H1 (cell line): ENCODE data around the gene GNB1L. TPM values are rescaled to one million over a fixed set of nuclear protein-coding genes. Genes with fewer than 3 reads are reported as not detected.

Source experiments
- CTCF ChIA-PET: fragments of 300-600 bp; sonication (Branson Sonifier 250); formaldehyde crosslinking; loops from one replicate; lab custom pipeline; 2021; ENCODE audit not compliant: partially characterized antibody; lab: Charles Lee
- POLR2A ChIA-PET: fragments of 300-600 bp; sonication (Branson Sonifier 250); formaldehyde crosslinking; loops from one replicate; lab custom pipeline; 2021; ENCODE audit warnings: inconsistent platforms; ENCODE audit not compliant: partially characterized antibody; lab: Charles Lee
- DNase-seq, 2 experiments: peaks; one replicate each; pipeline versions ENCODE4 v3.0.0 to v3.0.0-alpha.2; 2010 to 2022; ENCODE audit warnings: low spot score in 2 of 2, low read depth in 1 of 2, mixed read lengths in 1 of 2
- FAIRE-seq: peaks from 2 replicates; lab custom pipeline; 2011; peaks lifted over from hg19 to GRCh38; lab: Jason Lieb, UNC
- H2AFZ ChIP-seq: 2 replicates; pipeline ENCODE4 v1.8.1; 2012; ENCODE audit warnings: low read length, inconsistent platforms
- H2AK5ac ChIP-seq: 2 replicates; pipeline ENCODE4 v1.6.1; 2013; ENCODE audit warnings: low read depth, low read length
- H2BK120ac ChIP-seq: replicated peaks from 2 replicates; pipeline ENCODE3; 2013; ENCODE audit warnings: low read depth, low read length, inconsistent platforms
- H2BK12ac ChIP-seq: 2 replicates; pipeline ENCODE4 v1.6.1; 2013; ENCODE audit warnings: low read depth, low read length
- H2BK15ac ChIP-seq: 2 replicates; pipeline ENCODE4 v1.6.1; 2013; ENCODE audit warnings: low read length
- H2BK20ac ChIP-seq: 2 replicates; pipeline ENCODE4 v1.6.1; 2013; ENCODE audit warnings: low read length
- H2BK5ac ChIP-seq: 2 replicates; pipeline ENCODE4 v1.6.1; 2013; ENCODE audit warnings: low read depth, low read length
- H3K14ac ChIP-seq: 2 replicates; pipeline ENCODE4 v1.6.1; 2013; ENCODE audit warnings: inconsistent platforms; ENCODE audit not compliant: insufficient read length
- H3K18ac ChIP-seq: 2 replicates; pipeline ENCODE4 v1.6.1; 2013; ENCODE audit warnings: low read length; ENCODE audit errors: extremely low read depth
- H3K23ac ChIP-seq: 2 replicates; pipeline ENCODE4 v1.6.1; 2013; ENCODE audit warnings: inconsistent platforms; ENCODE audit not compliant: insufficient read length
- H3K23me2 ChIP-seq: 2 replicates; pipeline ENCODE4 v1.6.1; 2013; ENCODE audit warnings: low read depth, low read length
- H3K27ac ChIP-seq: 2 replicates; pipeline ENCODE4 v1.6.1; 2011; ENCODE audit warnings: low read depth, low read length, inconsistent platforms
- H3K27me3 ChIP-seq, 4 experiments: replicated peaks in 1 of 4; 1 replicate in 1 of 4; 2 replicates in 3 of 4; pipeline versions ENCODE4 v1.6.1 to v1.8.1; 2011 to 2013; ENCODE audit warnings: low read length in 3 of 4, mild to moderate bottlenecking in 3 of 4, inconsistent platforms in 2 of 4, mixed read lengths in 2 of 4, moderate library complexity in 1 of 4; ENCODE audit not compliant: control insufficient read depth in 3 of 4, insufficient read depth in 3 of 4; ENCODE audit errors: extremely low read depth in 1 of 4
- H3K36me3 ChIP-seq, 4 experiments: 2 replicates each; pipeline versions ENCODE4 v1.6.1 to v1.8.1; 2011 to 2013; ENCODE audit warnings: mild to moderate bottlenecking in 4 of 4, low read length in 3 of 4, moderate library complexity in 2 of 4, control low read depth in 1 of 4, inconsistent platforms in 1 of 4; ENCODE audit not compliant: insufficient read depth in 4 of 4, control insufficient read depth in 2 of 4
- H3K4ac ChIP-seq: replicated peaks from 2 replicates; pipeline ENCODE3; 2013; ENCODE audit warnings: low read length, low read depth, mixed read lengths, inconsistent platforms; ENCODE audit not compliant: insufficient read length
- H3K4me1 ChIP-seq, 4 experiments: replicated peaks in 1 of 4; 1 replicate in 1 of 4; 2 replicates in 3 of 4; pipeline versions ENCODE4 v1.6.1 to v1.8.1; 2011 to 2013; ENCODE audit warnings: low read length in 3 of 4, inconsistent platforms in 2 of 4, mixed read lengths in 1 of 4; ENCODE audit not compliant: insufficient read depth in 4 of 4, control insufficient read depth in 3 of 4
- H3K4me2 ChIP-seq, 2 experiments: 2 replicates each; pipeline versions ENCODE4 v1.6.1 to v1.8.1; 2011 to 2013; ENCODE audit warnings: low read depth in 2 of 2, low read length in 2 of 2, control low read depth in 1 of 2, inconsistent platforms in 1 of 2, mild to moderate bottlenecking in 1 of 2; ENCODE audit not compliant: insufficient read depth in 1 of 2
- H3K4me3 ChIP-seq, 4 experiments: fragments of 200-600, 300-600 bp in 1 of 4; sonication (generic), shearing (Covaris generic), sonication (Bioruptor Twin) in 1 of 4; 2 replicates each; pipeline versions ENCODE4 v1.5.1 to v1.8.1; 2011 to 2016; ENCODE audit warnings: low read length in 4 of 4, low read depth in 3 of 4, control low read depth in 2 of 4, inconsistent platforms in 2 of 4, mild to moderate bottlenecking in 2 of 4, mixed read lengths in 1 of 4, moderate library complexity in 1 of 4; ENCODE audit not compliant: insufficient read depth in 2 of 4; ENCODE audit errors: extremely low read depth in 1 of 4
- H3K56ac ChIP-seq: replicated peaks from 2 replicates; pipeline ENCODE3; 2013; ENCODE audit warnings: low read depth, mild to moderate bottlenecking, mixed read lengths, low read length, inconsistent platforms; ENCODE audit not compliant: insufficient read length
- H3K79me1 ChIP-seq: 2 replicates; pipeline ENCODE4 v1.6.1; 2013; ENCODE audit warnings: low read depth, low read length, control low read depth
- H3K79me2 ChIP-seq, 2 experiments: 2 replicates each; pipeline versions ENCODE4 v1.6.1 to v1.8.1; 2012 to 2013; ENCODE audit warnings: low read length in 2 of 2, mild to moderate bottlenecking in 2 of 2, inconsistent platforms in 1 of 2; ENCODE audit not compliant: insufficient read depth in 2 of 2, control insufficient read depth in 1 of 2
- H3K9ac ChIP-seq, 4 experiments: replicated peaks in 1 of 4; 1 replicate in 1 of 4; 2 replicates in 3 of 4; pipeline versions ENCODE4 v1.6.1 to v1.8.1; 2011 to 2013; ENCODE audit warnings: low read depth in 3 of 4, low read length in 3 of 4, control low read depth in 2 of 4, mild to moderate bottlenecking in 2 of 4, moderate library complexity in 2 of 4, inconsistent platforms in 1 of 4; ENCODE audit errors: extremely low read depth in 1 of 4
- H3K9me3 ChIP-seq, 2 experiments: 2 replicates each; pipeline versions ENCODE4 v1.6.1 to v1.8.1; 2012 to 2013; ENCODE audit warnings: mild to moderate bottlenecking in 2 of 2, moderate library complexity in 2 of 2, control low read depth in 1 of 2, inconsistent platforms in 1 of 2, low read depth in 1 of 2, low read length in 1 of 2, mixed read lengths in 1 of 2; ENCODE audit not compliant: insufficient read depth in 2 of 2
- H4K20me1 ChIP-seq, 2 experiments: replicated peaks in 1 of 2; 2 replicates each; pipeline versions ENCODE3 to v1.8.1; 2011 to 2013; ENCODE audit warnings: inconsistent platforms in 2 of 2, low read length in 2 of 2, mild to moderate bottlenecking in 1 of 2; ENCODE audit not compliant: insufficient read depth in 2 of 2, control insufficient read depth in 1 of 2
- H4K5ac ChIP-seq: 2 replicates; pipeline ENCODE4 v1.6.1; 2013; ENCODE audit warnings: low read length, low read depth, mixed read lengths, inconsistent platforms; ENCODE audit not compliant: insufficient read length
- H4K8ac ChIP-seq: 2 replicates; pipeline ENCODE4 v1.8.0; 2013; ENCODE audit warnings: mild to moderate bottlenecking, moderate library complexity, low read length, inconsistent platforms; ENCODE audit not compliant: insufficient read depth; ENCODE audit errors: extremely low read depth
- H4K91ac ChIP-seq: replicated peaks from 2 replicates; pipeline ENCODE3; 2013; ENCODE audit warnings: low read length, mixed read lengths, inconsistent platforms; ENCODE audit not compliant: insufficient read length
- CHD2 ChIP-seq: IDR thresholded peaks from 2 replicates; pipeline ENCODE4 v1.6.1; 2012; ENCODE audit warnings: low read length, improper control_type of control experiment
- CREB1 ChIP-seq: IDR thresholded peaks from 2 replicates; pipeline ENCODE4 v1.6.1; 2012; ENCODE audit warnings: inconsistent platforms
- GABPA ChIP-seq: IDR thresholded peaks from 2 replicates; pipeline ENCODE4 v1.6.1; 2011; ENCODE audit warnings: mild to moderate bottlenecking, low read length, moderate library complexity, borderline replicate concordance; ENCODE audit not compliant: insufficient read depth
- POU5F1 ChIP-seq: IDR thresholded peaks from 2 replicates; pipeline ENCODE4 v1.6.1; 2011; ENCODE audit warnings: low read depth, mild to moderate bottlenecking, low read length, moderate library complexity
- SAP30 ChIP-seq: fragments of 300-600 bp; sonication (generic); IDR thresholded peaks from 2 replicates; pipeline ENCODE4 v1.7.1; 2012; ENCODE audit warnings: low read length, moderate library complexity, mild to moderate bottlenecking, inconsistent platforms; ENCODE audit not compliant: insufficient read depth, insufficient replicate concordance
- TAF7 ChIP-seq: optimal IDR thresholded peaks from 2 replicates; pipeline ENCODE3; 2011; ENCODE audit warnings: low read depth, mild to moderate bottlenecking, inconsistent platforms, low read length, moderate library complexity, borderline replicate concordance
- WGBS, 2 experiments: shearing (Covaris generic) in 1 of 2; methylation state at CpG; one replicate each; pipeline versions ENCODE4 v1.1.6 to v1.1.7; 2013 to 2015; ENCODE audit warnings: low lambda C conversion rate in 2 of 2, mixed read lengths in 2 of 2, inconsistent platforms in 1 of 2, low coverage in 1 of 2, missing lambda C conversion rate in 1 of 2; ENCODE audit not compliant: insufficient replicate concordance in 2 of 2, insufficient coverage in 1 of 2, insufficient read length in 1 of 2; ENCODE audit errors: extremely low coverage in 1 of 2, missing lambda C conversion rate in 1 of 2; 5-methylcytosine and 5-hydroxymethylcytosine counted together
- polyA plus RNA-seq, 7 experiments: library from polyadenylated mRNA; depleted of rRNA in 3 of 7; stranded (reverse) in 5 of 7; unstranded in 2 of 7; fragments of >200 nt in 5 of 7; fragments of 200-250 nt in 2 of 7; gene quantifications; 1 replicate in 5 of 7; 2 replicates in 1 of 7; 4 replicates in 1 of 7; pipeline versions ENCODE4 v1.2.1 to v1.2.3, GENCODE V29; 2011 to 2013; ENCODE audit warnings: missing spikeins in 2 of 7, mixed read lengths in 2 of 7
- total RNA-seq: library from RNA; stranded (reverse); fragmentation: NEBNext Ultra II Directional; extraction: Animal tissue kit (Norgen Biotek cat#: 25700); gene quantifications from 2 replicates; pipeline ENCODE4 v1.2.1, GENCODE V29; 2021

Gene GNB1L
- total and polyA plus RNA-seq, 2 of the 8 experiments (the other 6 are each of a cell fraction or from before 2014, with no cell fraction given): 14.0 to 15.6 TPM

- DNase-seq: no peak
- POLR2A ChIA-PET: no interaction called here
- no peak overlapping the region for H3K4me3 ChIP-seq
- H3K14ac ChIP-seq: no peak overlapping the region
- peaks cover 8% of the 10 kb centered on the region; the same call in 1 of the 2 replicates for H3K23me2 ChIP-seq
- H2BK20ac ChIP-seq: no peak overlapping the region
- no peak for FAIRE-seq
- H3K9me3 ChIP-seq: no peaks in the 10 kb centered on the region
- H3K4me1 ChIP-seq: peaks cover 0 to 8% (median 4%) of the 10 kb centered on the region in 4 experiments; a peak in 5 of 7 replicates
- H3K4ac ChIP-seq: no peak overlapping the region
- H3K79me2 ChIP-seq: peaks cover 0 to 4% of the 10 kb centered on the region in 2 experiments; a peak in 1 of 4 replicates
- H2BK5ac ChIP-seq: no peak overlapping the region
- H2BK120ac ChIP-seq: no peak overlapping the region
- H3K27me3 ChIP-seq: no peaks in the 10 kb centered on the region
- H4K20me1 ChIP-seq: no peaks in the 10 kb centered on the region
- H3K36me3 ChIP-seq: no peaks in the 10 kb centered on the region
- H3K4me2 ChIP-seq: no peak overlapping the region
- H3K18ac ChIP-seq: no peak overlapping the region
- H3K79me1 ChIP-seq: peaks cover 2% of the 10 kb centered on the region; the same call in 1 of the 2 replicates
- H2AK5ac ChIP-seq: no peak overlapping the region
- 88% methylated on average over 8 of the region's 8 CpGs; no CpG with 5 or more reads in 1 of the 2 experiments for WGBS, 2 experiments
- H4K5ac ChIP-seq: no peak overlapping the region
- TF ChIP-seq POU5F1: no peak
- no peak for TF ChIP-seq SAP30
- no peak for TF ChIP-seq CREB1
- TF ChIP-seq GABPA: no peak
- TF ChIP-seq CHD2: no peak
- no peak for TF ChIP-seq TAF7
- no peak overlapping the region for H4K91ac ChIP-seq
- CTCF ChIA-PET: interaction anchor here (1.5 kb wide), 1 partner anchor 10 kb away, joined by 4 read pairs; no protein-coding TSS in a partner anchor
- no peak overlapping the region for H3K27ac ChIP-seq
- H2BK15ac ChIP-seq: no peak overlapping the region
- H4K8ac ChIP-seq: no peak overlapping the region
- no peak overlapping the region for H2BK12ac ChIP-seq
- H2AFZ ChIP-seq: no peak overlapping the region
- no peak overlapping the region for H3K56ac ChIP-seq
- H3K23ac ChIP-seq: no peak overlapping the region
- no peak overlapping the region for H3K9ac ChIP-seq
These were observed 5.3 kb upstream of the GNB1L start for GRCh38 chr22:19859861-19860510.
